HG03520 (cell line): ENCODE results near the gene MNAT1.
"Not testable (repeated sequence)": the region's sequence is repeated elsewhere in the genome, so short reads cannot be mapped to it uniquely, and the experiment has no call there.

Experiments used
- ATAC-seq: cut with Tn5 transposase; IDR thresholded peaks from one replicate; pipeline ENCODE4 v1.9.1; 2021; ENCODE audit warnings: mild to moderate bottlenecking, moderate library complexity; ENCODE audit not compliant: unreplicated experiment

Gene MNAT1

DNA sequence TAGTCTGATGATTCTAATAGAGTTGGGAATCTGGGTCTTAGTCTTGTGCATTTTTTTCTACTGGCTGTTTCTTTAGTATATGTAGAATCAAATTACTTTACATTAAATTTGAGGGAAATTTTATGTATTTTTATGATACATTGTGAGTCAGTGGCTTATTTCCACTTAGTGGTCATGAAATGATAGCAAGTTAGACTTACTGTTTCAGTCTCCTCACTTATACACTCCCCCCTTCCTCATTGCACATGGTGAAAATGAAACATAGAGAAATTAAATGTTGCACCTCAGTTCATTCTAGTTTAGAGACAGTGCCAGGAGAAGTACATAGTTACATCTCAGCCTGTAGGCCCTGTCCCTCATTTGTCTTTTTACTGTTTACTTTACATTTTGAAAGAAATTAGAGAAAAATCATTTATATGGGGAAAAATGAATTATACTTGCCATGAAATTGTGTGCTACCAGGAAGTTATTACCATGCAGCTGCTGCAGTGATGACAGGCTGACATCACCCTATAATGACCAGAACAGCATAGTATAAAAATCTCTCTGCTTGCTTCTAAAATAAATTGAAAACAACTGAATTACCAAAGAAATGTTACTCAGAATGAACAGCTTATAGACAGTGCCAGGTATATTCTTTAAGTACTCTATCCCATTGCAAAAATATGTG is 133.1 kb downstream of the MNAT1 start:
- ATAC-seq, result no peak

DNA sequence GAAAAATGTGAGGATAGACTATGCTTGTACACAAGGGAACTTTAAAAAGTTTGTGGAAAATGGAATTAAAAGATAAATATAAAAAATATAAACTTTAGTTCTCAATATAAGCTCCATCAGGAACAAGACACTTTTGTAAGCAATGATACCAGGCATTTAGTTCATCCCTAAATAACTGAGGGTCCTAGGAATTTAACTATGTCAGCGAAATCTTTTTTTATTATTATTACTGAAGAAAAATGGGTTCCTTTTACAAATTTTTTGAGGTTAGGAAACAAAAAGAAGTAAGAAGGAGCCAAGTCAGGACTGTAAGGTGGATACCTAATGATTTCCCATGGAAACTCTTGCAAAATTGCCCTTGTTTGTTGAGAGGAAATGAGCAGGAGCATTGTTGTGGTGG is 143.6 kb downstream of the MNAT1 start:
- ATAC-seq, result no peak

DNA sequence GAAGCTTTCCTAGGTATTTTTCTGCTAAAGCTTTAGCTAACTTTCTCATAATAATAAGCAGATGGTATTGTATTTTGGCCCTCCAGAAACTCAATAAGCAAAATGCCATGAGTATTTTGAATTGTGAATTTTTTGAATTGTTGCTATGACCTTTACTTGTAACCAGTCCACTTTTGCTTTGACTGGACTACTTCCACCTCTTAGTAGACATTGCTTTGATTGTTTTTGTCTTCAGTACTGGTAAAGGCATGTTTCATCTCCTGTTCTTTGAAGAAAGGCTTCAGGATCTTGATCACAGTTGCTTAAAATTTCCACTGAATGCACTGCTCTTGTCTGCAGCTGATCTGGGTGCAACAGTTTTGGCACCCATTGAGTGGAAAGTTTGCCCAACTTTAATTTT is 144.0 kb downstream of the MNAT1 start:
- no peak for ATAC-seq

DNA sequence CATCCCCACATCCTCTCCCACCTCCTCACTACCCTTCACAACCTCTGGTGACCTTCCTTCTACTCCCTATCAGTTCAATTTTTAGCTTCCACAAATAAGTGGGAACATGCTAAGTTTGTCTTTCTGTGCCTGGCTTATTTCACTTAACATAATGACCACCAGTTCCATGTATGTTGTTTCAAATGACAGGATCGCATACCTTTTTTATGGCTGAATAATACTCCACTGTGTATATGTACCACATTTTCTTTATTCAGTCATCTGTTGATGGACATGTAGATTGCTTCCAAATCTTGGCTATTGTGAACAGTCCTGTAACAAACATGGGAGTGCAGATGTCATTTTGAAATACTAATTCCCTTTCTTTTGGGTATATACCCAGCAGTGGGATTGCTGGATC is 147.7 kb downstream of the MNAT1 start:
- no peak for ATAC-seq

DNA sequence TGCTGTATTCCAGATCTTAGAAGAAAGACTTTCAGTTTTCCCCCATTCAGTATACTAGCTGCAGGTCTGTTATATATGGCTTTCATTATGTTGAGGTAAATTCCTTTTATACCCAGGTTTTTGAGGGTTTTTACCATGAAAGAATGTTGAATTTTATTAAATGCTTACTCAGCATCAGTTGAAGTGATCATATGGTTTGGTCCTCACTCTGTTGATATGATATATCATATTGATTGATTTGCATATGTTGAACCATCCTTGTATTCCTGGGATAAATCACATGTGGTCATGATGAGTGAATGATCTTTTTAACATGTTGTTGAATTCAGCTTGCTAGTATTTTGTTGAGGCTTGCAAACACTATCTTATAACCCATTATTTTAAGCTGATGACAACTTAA is 149.6 kb downstream of the MNAT1 start:
- ATAC-seq, result no peak

DNA sequence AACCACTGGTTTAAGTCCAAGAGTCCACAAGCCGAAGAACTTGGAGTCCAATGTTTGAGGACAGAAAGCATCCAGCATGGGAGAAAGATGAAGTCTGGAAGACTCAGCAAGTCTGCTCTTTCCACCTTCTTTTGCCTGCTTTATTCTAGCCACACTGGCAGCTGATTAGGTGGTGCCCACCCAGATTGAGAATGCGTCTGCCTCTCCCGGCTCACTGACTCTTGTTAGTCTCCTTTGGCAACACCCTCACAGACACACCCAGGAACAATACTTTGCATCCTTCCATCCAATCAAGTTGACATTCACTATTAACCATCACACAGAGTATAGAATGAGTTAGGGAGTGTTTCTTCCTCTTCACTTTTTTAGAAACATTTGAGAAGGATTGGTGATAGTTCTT is 156.1 kb downstream of the MNAT1 start:
- not testable (repeated sequence) for ATAC-seq

DNA sequence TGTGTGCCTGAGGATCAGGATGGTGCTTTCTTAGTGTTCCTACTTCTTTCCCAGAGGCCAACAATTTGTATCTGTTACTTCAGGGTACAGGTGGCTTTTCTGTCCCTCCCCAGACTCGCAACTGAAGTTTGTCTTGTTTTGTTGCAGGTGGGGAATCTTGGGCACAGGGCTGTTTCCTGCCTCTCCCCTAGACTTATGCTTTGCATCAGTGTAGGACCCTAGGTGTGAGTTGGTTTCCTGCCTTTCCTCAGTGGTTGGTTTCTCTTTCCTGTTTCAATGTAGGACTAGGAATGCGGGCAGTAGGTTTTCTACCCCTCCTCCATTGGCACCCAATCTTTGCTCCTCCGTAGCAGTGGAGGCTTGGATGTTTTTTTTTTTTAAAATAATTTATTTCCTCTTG is 159.3 kb downstream of the MNAT1 start:
- ATAC-seq, result no peak

DNA sequence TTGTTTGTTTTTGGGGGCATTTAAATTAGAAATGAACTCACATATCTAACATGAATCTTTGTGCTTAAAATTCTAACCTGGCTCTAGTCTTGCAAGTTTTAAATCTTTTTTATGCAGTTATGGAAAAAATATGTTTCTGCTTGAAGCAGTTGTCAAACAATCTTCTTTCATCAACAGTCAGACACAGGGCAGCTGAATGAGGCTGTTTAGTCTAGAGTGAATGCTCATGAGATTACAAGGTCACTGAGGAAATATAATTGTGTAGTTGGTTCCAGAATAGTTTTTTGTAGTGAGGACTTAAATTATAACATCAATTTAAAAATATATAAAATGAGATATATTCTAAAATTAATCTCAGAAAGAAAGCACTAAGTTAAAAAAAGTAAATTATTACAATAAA is 169.8 kb downstream of the MNAT1 start:
- ATAC-seq, result no peak

DNA sequence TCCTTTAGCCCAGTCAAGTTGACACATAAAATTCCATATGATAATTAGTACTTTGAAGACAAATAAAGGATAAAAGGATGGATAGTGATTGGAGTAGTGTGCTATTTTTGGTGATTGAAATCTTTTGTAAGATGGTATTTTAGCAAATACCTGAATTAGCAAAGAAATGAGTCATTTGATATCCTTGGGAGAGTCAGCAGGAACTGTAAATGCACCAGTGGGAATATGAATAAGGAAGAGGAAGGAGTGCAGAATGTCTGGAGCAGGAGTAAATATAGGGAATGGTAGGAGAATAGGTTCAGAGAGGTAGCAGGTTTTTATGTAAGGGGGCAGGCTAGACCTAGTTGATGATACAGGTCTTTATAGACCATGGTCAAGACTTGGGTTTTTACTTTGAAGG is 171.4 kb downstream of the MNAT1 start:
- ATAC-seq, result no peak

DNA sequence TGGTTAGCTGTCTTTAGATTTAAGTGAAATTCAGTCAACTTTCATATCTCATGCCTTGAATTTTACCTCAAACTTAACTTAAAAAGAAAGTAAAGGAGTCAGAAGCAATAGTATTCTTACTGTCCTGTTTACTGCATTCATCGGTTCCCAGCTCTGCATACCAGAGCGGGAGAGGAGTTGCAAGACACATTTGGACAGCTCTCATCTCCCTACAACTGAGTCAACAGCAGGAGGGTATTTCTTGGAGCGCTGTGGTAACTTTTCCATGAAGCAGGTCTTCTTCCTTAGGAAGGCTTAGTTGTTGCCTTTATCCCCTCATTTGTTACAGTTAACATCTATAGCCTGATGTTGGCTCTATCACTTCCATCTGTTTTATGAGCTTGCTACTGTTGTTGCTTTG is 181.2 kb downstream of the MNAT1 start:
- ATAC-seq, result no peak

DNA sequence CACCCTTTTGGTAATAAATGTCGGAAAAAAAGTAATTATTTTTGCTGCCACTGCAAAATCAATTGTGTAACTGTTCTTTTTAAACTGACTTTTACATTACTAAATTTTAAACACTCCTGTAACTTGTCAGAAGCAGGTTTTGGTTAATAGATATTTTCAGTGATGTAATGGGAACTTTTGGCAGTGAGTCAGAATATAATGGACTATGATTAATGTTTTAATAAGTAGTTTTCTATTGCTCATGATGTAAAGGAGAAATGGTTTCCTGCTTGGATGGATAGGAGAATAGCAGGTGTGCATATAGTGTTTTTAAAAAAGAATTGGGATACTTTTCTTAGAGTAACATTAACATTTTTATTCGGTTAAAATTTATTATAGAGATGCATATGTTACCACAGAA is 187.5 kb downstream of the MNAT1 start:
- ATAC-seq, result no peak

DNA sequence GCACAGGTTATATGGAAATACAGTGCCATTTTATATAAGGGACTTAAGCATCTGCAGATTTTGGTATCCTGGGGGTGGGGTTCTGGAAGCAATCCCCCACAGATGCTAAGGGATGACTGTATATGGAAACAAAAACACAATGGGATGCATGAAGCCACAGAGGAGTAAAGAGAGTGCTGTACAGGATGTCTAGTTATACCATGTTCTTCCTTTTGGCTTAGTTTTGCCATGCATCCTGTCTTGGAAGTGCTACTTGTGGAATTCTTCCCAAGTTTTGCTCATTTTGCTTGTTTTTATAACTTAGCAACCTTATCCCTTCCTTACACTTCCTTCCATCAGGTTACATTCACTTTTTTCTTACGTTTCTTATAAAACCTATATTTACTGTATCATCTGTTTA is 190.7 kb downstream of the MNAT1 start:
- ATAC-seq, result no peak

DNA sequence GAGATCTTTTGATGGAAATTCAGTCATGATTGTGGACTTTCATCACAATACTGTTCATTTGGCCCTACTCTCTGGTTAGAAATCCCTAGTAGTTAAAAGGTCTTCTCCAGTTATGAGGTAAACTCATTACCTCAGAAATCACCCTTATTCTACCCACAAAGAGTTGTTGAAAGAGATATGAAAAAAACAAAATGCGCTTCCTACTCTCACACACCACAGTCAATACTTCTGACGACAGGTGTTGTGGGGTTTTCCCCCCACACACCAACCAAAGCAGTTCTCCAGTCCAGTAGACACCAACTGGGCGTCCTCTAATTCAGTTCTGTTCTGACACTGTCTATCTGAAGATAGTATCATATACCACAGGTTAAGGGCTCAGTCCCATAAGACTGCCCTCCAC is 191.4 kb downstream of the MNAT1 start:
- peak; percentile 96 for ATAC-seq

DNA sequence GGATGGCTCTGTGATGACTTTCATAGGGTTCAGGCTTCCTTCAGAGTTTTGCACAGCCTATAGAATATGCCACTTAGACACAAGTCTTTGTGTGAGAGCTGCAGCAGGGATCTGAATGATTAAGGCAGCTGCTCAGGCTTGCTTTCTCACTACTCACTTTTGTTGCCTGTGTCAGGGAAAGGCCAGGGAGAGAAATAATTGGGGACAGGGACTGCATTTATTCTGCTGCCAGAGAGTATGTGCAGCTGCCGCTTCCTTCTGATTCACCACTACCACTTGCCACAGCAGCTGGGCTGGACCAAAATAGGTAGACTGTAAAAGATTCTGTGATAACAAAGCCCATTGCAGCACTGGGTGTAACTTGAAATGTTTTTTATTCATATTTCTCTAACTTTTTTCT is 196.7 kb downstream of the MNAT1 start:
- ATAC-seq, result no peak

DNA sequence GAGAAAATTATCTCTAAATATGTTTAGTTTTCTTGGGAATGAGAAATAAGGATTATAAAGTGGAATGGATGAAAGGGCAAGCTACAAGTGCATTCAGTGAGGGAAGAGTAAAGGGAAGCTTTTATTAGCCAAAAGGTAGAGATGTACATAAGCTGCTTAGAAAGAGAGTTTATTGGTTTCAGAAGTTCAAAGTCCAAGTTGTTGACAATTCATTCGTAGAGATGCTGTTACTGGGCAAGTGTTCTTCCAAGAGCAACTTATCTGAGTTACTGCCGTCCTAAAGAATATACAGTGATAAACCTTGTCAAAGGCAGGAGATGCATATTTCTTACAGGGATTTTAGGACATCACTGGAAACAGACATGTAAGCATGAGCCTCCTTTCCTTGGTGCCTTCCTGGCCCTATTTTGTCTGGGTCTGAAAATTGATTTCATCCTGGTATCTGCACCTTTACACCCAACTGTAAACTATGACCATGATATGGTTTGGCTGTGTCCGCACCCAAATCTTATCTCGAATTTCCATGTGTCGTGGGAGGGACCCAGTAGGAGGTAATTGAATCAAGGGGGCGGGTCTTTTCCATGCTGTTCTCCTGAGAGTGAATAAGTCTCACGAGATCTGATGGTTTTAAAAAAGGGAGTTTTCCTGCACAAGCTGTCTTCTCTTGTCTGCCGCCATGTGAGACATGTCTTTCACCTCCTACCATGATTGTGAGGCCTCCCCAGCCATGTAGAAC is 199.5 kb downstream of the MNAT1 start:
- ATAC-seq, result no peak

DNA sequence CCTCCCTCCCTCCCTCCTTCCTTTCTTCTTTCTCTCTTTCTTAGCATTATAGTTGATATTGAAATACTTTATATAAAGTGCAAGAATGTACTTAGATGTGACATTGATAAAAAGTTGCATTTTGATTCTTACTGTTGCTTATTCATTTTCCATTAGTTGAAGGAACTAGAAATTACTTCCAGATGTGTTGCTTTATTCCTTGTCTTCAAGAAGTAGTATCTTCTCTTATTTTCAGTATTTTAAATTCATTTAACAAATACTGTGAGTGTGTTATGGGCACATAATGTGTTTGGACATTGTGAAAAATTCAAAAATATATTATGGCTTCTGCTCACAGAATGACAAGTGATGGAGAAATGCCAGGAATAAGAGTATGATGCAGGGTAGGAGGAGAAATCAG is 200.8 kb downstream of the MNAT1 start:
- no peak for ATAC-seq

DNA sequence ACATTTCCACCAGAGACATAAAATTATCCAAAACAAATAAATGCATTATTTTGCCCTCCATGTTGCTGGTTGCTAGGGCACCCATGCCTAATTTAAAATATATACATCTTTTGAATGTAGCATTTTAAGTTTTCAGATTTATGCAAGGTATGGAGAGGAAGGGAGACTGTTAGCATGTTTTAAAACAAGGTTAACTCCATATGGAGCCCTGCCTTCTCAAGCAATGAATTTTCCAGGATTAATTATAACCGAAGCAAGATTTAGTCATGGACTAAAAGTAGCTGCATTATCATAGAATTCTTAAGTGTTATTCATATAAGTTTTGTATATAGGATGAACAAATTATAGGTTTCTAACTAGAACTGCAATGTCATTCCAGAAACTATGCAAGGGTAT is 209.1 kb downstream of the MNAT1 start:
- ATAC-seq, result no peak

DNA sequence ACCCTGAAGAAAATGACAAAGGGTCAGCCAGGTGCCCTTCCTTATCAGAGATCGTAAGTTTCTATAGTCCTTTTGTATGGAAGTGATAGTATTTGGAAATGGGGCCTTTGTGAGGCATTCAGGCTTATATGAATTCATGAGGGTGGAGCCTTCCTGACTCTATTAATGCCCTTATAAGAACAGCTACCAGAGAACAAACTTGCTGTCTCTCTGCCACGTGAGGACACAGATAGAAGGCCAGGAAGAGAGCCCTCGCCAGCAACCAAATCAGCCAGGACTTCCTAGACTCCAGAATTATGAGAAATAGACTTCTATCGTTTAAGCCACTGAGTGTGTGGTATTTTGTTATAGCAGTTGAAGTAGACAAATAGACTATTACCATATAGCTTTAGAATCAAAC is 209.6 kb downstream of the MNAT1 start:
- no peak for ATAC-seq

DNA sequence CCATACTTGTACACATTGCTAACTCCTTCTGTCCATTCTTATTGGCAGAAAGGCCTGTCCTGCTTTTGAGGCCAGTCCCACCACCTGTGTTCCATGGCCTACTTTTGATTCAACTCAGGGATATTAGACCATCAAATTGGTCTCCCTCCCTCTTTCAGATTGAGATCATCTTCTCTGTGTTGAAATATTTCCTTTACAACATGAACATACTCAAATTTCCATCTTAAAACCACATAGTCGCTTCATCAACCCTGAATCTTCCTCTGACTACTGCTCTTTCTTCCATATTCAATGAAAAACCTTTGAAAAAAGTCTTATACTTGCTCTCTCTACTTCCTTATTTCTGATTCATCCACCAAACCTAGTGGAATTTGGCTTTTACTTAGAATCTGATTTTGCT is 211.4 kb downstream of the MNAT1 start:
- ATAC-seq, result no peak

DNA sequence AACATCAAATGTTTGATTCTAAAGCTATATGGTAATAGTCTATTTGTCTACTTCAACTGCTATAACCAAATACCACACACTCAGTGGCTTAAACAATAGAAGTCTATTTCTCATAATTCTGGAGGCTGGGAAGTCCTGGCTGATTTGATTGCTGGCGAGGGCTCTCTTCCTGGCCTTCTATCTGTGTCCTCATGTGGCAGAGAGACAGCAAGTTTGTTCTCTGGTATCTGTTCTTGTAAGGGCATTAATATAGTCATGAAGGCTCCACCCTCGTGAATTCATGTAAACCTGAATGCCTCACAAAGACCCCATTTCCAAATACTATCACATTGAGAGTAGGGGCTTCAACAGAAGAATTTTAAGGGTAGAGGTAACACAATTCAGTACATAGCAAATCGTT is 212.2 kb downstream of the MNAT1 start:
- no peak for ATAC-seq

DNA sequence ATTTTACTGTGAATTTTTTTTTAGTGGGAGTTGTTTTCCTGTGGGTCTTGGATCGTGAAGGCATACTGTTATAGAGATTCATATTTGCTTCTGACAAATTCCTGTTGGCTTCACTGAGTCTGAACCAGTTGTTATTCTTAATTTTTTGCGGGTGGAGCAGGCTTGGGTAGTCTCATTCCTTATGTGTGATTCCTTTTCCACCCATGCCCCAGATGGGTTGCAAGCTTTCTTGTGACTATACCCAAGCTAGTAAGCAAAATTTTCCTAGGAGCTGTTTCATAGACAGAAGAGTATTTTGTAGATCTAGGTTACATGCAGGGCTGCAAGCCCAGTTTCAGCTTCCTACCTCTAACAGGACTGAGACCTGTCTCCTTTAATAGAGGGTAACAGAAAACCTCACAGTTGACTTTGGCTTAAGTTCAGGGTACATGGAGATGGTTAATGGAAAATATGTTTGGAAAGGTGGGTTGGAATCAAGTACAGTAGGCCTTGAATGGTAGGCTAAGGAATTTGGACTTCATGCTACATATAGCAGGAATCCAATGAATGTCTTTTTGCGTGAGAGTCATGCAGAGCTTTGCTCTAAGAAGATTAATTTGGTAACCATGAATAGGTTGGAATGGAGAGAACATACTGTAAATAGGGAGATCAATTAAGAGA is 217.3 kb downstream of the MNAT1 start:
- ATAC-seq, result no peak

DNA sequence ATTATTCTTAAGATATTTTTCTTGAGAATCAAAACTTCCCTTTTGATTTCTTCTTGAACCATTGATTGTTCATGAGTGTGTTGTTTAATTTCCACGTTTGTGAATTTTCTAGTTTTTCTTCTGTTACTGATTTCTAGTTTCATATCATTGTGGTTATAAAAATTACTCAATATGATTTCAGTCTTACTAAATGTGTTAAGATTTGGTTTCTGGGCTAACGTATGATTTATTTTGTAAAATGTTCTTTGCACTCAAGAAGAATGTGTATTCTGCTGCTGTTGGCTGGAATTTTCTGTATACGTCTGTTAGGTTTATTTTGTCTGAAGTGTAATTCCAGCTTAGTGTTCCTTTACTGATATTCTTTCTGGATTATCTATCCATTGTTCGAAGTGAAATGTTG is 221.6 kb downstream of the MNAT1 start:
- no peak for ATAC-seq
